ENCODE measurements around the gene ZBP1.

Gene ZBP1, protein sequence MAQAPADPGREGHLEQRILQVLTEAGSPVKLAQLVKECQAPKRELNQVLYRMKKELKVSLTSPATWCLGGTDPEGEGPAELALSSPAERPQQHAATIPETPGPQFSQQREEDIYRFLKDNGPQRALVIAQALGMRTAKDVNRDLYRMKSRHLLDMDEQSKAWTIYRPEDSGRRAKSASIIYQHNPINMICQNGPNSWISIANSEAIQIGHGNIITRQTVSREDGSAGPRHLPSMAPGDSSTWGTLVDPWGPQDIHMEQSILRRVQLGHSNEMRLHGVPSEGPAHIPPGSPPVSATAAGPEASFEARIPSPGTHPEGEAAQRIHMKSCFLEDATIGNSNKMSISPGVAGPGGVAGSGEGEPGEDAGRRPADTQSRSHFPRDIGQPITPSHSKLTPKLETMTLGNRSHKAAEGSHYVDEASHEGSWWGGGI

DNA sequence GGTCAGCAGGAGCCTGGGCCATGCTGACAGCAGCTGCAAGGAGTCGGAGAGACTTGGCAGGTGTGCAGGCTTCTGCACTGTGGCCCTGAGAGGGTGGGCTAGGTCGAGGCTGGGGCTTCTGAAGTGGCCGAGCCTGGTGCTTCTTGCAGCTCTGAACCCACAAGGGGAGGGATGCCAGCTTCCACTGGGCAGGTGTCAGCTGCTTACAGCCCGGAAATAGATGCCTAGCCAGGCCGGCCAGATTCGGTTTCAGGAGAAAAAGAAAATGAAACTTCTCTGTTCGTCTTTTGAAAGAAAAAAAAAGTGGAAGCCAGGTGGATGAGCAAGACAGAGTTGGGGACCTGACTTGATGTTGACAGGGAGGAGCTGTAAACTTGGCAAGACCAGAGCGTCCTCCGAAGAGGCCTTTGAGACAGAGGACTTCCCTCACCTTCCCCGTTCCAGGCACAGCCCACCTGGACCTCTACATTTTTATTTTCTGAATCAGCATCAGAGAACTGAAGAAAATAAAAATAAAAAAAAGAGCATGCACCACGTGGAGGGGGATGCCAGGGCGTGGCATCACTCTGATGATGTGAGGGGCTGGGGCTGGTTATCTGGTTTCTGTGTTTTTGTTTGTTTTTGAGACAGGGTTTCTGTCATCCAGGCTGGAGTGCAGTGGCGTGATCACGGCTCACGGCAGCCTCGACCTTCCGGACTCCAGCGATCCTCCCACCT lies at the start of gene ZBP1:
ZBP1 (minus strand) TSS at position 153 of the 717 bp plus-strand sequence; CDS start at position 22, 131 bp downstream.
- no peak for DNase-seq

DNA sequence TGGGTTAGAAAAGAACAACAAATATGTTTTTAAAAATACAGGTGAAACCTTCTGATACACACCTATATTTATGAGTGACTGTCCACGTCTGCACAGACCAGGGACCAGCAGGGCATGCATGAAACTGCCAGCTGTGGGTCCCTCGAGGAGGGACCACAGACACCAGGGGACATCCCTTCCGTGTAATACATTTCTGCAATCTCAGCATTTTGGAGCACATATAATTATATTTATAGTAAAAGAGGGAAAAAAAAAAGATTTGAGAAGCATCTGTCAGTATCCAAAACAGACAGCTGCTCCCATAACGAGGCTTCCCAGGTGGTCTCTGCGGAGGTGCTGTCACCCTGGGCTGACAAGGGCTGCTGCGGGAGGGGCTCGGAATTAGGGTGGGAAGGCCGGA lies 49.4 kb upstream of the ZBP1 start:
- DNase-seq = no peak

DNA sequence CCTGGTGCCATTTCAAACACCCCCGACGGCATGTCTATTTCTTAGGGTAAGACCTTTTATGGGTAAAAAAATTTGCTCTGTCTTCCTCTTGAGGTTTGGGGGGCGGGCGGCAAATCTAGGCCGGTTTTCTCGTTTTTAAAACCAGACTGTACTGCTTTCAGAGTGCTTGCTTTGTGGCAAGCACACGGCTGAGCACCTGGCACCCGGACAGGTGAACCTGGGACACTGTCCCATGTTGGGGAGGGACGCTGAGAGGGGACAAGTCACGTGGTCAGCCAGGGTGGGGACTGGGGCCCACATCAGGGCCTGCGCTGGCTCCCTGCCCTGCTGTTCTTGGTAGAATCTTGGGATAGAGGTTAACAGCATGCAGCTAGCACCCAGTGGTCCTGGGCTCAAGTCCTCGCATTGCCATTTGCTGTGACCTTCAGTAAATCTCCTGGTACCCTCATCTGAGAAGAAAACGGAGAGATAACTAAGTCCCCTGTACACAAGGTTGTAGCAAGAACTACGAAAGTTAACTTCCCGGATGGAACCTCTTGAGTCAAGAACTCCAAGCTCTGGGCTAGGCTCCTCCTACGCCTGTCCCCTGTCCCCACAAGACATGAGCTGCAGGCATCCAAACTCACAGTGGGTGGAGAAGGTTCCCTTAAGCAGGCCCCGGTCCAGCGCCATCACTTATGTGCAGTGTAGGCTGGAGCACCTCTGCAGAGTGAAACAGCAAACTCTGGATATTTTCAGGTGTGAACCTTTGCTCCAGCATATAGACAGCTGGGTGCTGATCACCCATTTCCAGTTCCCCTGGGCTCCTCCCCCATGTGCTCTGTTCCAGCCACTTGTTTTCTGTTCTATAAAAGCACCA lies 47.9 kb upstream of the ZBP1 start:
- no peak for DNase-seq

DNA sequence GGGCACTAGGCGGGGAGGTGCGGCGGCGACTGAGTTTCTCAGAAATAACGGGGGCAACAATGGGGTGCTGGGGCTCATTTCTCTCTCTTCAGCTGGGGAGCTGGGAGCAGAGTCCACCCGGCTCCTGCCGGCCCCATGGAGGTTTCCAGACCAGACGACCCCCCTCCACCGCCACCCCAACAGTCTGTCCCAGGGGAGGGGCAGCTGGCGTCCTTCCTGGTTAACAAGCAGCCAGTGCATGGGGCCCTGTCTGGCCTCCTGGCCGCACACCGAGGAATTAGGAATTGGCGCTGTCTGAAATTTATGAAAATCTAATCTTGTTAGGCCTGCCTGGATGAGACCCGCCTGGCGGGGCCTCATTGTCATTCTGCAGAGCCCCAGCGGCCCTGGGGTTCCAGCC lies 47.2 kb upstream of the ZBP1 start:
- DNase-seq = no peak

DNA sequence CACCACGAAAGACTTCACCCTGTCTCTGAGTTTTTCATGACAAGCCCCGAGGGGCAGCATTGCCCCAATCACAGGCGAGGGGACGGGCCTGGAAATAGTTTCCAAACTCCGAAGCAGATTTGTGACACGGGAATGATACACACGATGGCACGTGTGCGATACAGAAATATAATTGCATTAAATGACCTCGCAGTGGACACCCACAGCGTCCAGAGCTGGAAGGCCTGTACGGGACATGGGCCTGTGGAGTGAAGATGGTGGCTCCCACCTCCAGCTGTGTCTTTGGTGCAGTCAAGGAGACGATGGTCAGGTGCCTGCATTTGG lies 46.6 kb upstream of the ZBP1 start:
- no peak for DNase-seq

DNA sequence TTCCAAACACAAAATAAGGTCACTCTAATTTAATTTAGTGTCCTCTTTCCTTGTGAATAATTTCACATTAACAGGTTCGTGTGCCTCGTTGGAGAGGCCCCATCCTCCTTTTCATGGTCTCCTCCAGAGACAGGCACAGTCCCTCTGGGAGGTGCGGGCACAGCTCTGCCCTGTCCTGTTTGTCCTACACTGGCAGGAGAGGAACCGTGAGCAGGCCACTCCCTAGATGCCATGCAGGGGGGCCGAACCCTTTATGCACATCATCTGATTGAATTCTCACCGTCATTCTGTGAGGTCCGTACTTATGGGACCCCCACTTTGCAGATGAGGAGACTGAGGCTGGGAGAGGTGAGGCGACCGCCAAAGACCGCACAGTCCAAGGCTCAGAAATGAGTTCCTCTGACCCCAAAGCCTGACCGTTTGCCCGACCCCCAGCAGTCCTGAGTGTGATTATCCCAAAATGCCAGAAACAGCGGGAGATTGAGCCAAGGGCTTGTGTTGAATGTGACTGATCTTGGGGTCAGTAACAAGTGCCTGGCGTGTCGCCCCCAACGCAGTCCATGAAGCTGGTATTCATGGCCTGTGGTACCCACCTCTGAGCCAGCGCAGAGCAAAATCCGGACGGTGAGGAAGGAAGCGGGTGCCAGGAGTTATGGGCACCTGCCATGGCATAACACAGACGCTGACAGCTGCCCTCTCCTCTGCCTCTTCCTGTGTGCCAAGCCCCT lies 46.0 kb upstream of the ZBP1 start:
- no peak for DNase-seq

DNA sequence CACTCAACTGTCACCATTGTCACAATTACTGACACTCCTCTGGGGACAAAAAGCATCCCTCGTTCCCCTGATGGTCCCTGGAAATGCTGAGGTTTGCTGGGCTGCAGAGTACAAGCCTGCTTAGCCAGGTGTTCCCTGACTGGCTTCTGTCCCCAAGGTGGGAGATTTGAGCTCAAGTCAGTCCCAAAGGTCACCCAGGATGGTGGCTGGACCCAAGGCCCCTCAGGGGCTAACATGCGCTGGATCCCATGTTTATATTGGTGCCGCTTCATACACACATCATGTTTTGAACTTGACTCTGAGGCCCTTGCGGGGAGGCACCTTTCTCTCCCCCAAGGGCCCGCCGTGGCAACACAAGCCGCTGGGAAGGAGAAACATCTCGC lies 45.4 kb upstream of the ZBP1 start:
- DNase-seq = no peak

DNA sequence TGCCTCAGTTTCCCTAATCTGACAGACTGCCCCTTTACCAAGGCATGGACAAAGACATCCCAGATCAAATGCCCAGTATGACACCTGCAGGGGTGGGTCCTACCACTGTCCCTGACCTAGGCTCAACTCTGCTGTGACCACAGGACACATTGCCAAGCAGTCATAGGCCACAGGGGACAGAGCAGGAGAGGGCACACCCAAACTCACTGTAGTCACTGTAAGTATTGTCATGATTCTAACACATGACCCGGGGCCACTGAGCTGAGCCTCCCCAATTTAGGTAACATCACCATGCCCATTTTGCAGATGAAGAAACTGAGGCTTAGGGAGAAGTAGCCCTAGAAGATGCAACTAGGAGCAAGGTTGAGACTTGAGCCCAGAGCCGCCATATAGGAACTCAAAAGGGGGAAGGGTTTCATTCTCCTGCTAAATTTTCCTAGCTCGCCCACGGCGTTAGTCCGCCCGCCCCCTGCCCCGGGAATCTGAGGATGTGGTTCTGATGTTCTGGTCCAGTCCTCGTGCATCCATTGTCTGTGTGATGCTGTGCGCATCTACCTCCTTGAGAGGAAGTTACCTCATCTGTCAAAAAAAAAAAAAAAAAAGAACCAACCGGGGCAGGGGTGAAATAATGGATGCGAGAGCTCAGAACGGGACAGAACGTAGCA lies 44.8 kb upstream of the ZBP1 start:
- no peak for DNase-seq

DNA sequence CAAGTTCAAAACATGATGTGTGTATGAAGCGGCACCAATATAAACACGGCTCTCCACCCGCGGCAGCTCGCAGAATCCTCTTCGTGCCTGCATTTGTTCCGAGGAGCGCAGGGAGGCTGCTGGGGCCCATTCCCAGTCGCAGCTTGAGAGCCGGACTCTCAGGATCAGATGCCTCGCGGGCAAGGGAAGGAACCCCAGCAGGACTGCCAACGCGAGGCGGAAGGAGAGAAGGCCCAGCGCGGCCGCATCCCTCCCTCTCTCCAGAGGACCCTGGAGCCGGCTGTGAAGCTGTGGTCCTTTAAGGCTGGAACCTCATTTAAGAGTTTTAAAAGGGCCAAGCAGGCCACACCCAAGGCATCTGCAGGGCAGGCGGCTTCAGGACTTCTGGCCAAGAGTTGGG lies 44.2 kb upstream of the ZBP1 start:
- no peak for DNase-seq

DNA sequence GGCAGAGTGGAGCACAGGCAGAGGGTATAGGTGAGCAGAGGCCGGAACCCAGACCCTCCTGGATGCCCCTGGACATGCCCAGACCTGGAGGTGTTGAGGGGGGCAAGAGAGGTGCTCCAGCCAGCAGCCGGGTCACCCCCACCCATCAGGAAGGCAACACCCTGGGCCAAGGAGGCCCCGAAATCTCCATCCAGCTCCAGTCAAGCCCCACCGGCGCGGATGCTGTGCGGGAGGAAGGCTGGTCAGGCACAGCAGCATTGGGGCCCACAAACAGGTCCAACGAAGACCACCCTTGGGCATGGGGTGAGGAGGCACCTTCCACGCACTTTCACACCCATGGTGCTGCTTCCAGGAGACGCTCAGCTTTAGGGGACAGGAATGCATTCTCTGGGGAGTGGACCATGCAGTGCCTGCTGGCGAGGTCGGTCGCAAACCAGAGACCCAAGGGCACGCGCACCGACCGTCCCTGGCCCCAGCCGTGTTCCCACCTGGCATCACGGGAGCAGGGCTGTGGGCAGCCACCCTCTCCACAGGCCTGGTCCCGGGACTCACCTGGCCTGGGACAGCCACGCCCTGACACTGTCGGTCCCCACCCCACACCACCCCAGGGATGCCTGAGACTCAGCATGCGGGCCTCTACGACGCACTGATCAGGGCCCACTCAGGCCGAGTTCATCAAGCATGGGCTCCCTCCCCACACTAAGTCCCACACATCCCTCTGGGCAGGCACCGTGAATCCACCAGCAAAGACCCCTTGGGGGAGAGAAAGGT lies 43.6 kb upstream of the ZBP1 start:
- DNase-seq = no peak

DNA sequence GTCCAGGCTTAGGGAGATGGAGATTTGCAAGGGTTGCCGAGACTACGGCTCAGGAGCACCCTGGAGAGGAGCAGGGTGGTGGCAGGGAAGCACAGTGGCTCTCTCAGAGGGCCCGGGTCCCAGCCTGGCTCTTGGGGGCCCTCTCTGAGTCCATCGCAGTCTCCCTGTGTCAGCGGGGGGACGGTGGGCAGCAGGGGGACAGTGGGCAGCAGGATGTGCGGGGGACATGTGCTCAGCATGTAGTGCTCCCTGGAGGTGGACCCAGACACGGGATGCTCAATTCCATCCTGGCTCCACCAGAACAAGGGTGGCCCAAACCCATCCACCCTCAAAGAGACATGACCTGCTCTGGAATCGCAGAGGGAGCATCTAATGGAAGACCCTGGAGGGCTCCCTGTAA lies 43.0 kb upstream of the ZBP1 start:
- DNase-seq = no peak

DNA sequence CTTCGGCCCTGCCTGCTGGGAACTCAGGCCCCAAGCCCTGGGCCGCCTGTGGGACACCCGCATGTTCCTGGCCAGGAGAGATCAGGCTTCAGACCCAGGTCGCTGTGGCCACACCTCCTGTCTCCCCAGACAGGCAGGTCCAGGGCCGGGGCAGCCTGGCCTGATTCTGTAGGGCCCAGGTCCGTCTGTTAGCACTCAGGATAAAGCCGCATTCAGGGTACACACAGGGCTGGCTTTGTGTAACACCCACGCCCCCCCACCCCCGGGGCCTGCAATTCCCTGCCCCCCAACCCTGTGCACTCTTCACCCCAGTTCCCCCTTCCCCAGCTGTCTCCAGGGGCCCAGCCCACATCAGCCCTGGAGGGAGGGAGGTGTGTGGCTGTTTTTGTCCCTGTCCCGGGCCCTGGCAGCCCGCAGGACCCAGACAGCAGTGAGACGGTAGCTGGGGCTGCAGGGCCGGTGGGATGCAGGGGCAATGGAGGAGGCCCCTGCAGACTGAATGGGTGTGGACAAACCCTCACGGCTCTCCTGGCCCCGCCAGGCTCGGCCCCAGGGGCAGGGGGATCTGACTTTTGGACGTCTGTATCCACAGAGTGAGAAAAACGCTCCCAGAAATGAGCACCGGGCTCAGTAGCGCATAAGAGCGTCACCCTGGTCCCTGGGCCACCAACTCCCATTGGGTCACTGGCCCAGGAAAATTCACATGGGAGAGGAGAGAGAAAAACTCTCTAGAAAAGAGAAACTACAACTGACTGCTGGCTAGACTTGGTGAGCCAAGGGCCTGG lies 42.4 kb upstream of the ZBP1 start:
- no peak for DNase-seq

DNA sequence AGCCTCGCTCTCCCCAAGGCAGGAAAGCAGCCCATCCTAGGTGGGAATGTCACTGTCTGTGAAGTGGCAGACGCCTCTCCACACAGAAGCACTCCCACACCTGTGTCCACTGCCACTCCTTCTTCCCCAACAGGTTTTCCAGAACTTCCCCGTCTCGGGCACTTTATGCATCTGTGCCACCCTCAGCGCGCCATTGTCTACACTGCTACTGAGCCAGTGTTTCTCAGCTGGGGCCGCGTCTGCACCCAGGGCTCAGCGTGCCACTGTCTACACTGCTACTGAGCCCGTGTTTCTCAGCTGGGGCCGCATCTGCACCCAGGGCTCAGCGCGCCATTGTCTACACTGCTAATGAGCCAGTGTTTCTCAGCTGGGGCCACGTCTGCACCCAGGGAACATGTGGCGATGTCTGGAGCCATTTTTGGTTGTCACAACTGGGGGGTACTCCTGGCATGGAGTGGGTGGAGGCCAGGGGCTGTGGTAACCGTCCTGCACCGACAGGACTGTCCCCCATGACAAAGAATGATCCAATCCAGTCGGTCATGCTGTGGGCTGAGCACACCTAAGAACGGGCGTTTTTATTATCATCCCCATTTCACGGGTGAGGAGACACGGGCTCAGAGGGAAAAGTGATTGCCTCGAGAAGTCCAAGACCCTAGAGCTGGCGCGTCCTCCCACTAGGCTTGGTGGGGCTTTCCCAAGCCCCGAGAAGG lies 41.7 kb upstream of the ZBP1 start:
- no peak for DNase-seq

DNA sequence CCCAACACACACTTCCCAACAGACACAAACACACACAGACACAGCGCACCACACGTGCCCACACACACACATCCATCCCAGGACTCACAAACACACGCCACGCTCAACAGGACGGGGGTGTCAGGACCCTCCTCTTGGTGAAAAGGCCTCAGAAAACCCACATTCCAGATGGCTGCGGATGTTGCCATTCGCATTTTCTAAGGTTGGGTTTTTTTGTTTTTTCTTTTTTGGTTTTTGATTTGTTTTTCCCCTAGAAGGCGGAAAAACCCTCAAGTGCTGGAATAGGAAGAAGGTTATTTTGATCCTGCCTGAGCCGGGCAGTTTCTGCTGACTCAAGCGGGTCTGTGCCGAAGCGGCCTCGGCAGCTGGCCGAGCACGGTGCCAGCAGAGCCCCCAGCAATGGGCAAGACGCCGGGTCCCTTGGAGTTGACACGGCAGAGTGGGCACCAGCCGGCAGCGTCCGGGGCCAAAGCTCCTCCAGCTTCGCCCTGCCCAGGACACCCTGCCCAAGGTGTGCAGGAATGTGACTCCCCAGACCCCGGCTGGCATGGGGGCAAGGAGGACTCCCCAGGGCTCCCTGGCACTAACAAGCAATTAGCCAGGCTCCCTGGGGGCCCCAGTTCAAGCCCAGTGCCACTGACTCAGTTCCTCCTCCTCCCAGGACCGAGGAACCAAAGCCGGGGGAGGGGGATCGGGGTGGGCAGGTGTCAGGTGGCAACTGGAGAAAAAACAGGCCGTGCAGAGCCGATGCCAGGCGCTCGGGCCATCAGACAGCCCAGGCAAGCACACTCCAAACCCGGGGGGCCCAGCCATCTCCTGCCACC lies 40.9 kb upstream of the ZBP1 start:
- no peak for DNase-seq

DNA sequence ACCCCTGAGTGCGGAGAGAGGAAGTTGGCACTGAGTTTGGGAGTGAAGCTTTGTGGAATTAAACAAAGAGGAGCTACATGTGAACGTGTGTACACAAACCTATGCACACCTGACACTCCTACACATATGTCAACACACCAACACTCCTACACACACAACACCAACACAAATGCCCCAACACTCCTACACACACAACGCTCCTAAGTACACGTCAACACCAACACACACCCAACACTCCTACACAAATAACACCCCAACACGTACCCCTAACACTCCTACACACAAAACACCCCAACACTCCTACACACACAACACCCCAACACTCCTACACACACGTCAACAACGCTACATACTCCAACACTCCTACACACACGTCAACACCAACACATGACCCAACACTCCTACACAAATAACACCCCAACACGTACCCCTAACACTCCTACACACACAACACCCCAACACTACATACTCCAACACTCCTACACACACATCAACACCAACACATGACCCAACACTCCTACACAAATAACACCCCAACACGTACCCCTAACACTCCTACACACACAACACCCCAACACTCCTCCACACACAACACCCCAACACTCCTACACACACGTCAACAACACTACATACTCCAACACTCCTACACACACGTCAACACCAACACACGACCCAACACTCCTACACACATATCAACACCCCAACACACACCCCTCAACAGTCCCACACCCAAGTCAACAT lies 40.1 kb upstream of the ZBP1 start:
- no peak for DNase-seq

DNA sequence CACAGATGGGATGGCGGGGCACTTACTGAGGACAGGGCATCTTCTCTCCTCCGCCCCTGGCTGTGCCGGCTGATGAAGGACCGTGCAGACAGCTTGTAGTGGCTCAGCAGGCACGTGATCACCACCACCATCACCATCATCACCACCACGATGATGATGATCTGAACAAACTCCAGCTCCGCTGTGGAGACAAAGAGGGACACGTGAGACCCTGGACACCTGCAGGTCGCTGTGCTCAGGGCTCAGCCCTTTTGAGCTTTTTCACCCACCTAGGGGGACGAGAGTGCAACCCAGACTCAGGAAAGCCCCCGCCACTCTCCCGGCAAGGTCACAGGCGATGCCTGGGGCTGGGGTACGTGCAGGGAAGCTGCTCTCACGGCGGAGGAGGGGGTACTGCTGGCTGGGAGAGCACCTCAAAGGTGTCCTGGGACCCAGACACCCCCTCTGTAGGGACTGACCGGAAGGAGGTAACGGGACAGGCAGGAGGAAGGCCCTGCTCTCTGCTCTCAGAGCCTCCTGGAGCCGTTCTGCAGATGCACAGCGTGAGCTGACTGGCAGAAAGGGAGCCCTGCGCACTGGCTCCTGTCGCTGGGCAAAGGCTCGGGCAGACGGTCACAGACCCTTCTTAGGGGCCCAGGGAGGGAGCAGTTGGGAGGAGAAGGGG lies 39.4 kb upstream of the ZBP1 start:
- no peak for DNase-seq

DNA sequence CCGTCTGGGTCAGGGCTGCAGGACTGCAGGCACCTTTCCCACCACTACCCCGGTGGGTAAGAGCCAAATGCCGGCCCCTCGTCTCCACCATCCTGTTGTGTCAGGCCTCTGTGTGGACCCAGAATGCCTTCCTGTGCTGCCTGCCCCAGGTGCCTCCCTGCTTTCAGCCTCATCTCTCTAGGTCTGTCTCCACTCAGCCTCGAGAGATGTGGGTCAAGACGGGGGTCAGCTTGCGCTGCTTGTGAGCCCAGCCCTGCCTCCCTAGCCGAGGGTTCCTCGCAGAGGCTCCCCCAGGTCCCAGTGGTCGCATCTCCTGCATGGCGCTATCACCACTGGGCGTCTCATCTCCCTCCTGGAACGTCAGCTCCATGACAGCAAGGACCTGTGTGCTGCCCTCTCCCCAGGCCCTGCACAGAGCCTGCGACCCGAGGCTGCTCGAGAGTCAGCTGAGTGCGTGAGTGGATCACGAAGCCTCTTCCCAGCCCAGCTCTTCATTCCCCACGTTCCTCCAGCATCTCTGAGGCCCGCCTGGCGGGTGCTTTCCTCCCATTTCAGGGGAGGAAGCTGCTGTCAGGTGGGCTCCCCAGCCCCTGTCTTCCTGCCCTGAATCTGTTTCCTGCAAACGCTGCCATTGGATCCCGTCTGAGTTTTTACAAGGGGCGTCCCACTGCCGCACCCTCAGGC lies 38.7 kb upstream of the ZBP1 start:
- no peak for DNase-seq

Data from NCI-H226 (cell line).